Neuronal stem cell (in vitro differentiated cells): ENCODE measurements around the gene YBX2.

ENCODE experiments used
- DNase-seq: peaks from one replicate; pipeline ENCODE4 v3.0.0-alpha.2; 2013; ENCODE audit warnings: low spot score
- H2AFZ ChIP-seq: one replicate; pipeline ENCODE4 v1.6.1; 2013; ENCODE audit warnings: mild to moderate bottlenecking, low read length, inconsistent platforms
- H2AK5ac ChIP-seq: 2 replicates; pipeline ENCODE4 v1.6.1; 2013; ENCODE audit warnings: low read depth, mild to moderate bottlenecking, inconsistent platforms, low read length, moderate library complexity, mixed read lengths
- H2BK120ac ChIP-seq: 2 replicates; pipeline ENCODE4 v1.6.1; 2013; ENCODE audit warnings: low read depth, mild to moderate bottlenecking, inconsistent platforms, low read length, moderate library complexity, mixed read lengths
- H2BK12ac ChIP-seq: one replicate; pipeline ENCODE4 v1.6.1; 2013; ENCODE audit warnings: low read length, inconsistent platforms
- H2BK15ac ChIP-seq: 2 replicates; pipeline ENCODE4 v1.6.1; 2013; ENCODE audit warnings: mild to moderate bottlenecking, low read length, inconsistent platforms, mixed read lengths
- H2BK5ac ChIP-seq: one replicate; pipeline ENCODE4 v1.6.1; 2013; ENCODE audit warnings: inconsistent platforms, mild to moderate bottlenecking, low read length, moderate library complexity
- H3K14ac ChIP-seq: one replicate; pipeline ENCODE4 v1.6.1; 2013; ENCODE audit warnings: low read length, inconsistent platforms
- H3K18ac ChIP-seq: 2 replicates; pipeline ENCODE4 v1.6.1; 2013; ENCODE audit warnings: low read length, inconsistent platforms
- H3K23ac ChIP-seq: 2 replicates; pipeline ENCODE4 v1.6.1; 2013; ENCODE audit warnings: low read depth, mild to moderate bottlenecking, mixed read lengths, low read length, inconsistent platforms; ENCODE audit not compliant: poor library complexity
- H3K27ac ChIP-seq: replicated peaks from 3 replicates; pipeline ENCODE4 v1.5.1; 2013; ENCODE audit warnings: low read length, inconsistent platforms
- H3K27me3 ChIP-seq, 3 experiments: 2 replicates each; pipeline ENCODE4 v1.6.1; 2013; ENCODE audit warnings: low read length in 3 of 3, mild to moderate bottlenecking in 2 of 3, inconsistent platforms in 1 of 3, low read depth in 1 of 3, mixed read lengths in 1 of 3, moderate library complexity in 1 of 3; ENCODE audit not compliant: control insufficient read depth in 3 of 3, insufficient read depth in 3 of 3
- H3K36me3 ChIP-seq, 2 donors: replicated peaks in 1 of 2; 2 replicates each; pipeline ENCODE4 v1.6.1; 2013; ENCODE audit warnings: low read length in 2 of 2; ENCODE audit not compliant: control insufficient read depth in 2 of 2, insufficient read depth in 2 of 2
- H3K4ac ChIP-seq: 2 replicates; pipeline ENCODE4 v1.6.1; 2013; ENCODE audit warnings: inconsistent platforms, mild to moderate bottlenecking, low read length, moderate library complexity
- H3K4me1 ChIP-seq, 2 donors: 1 replicate in 1 of 2; 2 replicates in 1 of 2; pipeline ENCODE4 v1.6.1; 2013; ENCODE audit warnings: low read length in 2 of 2, low read depth in 1 of 2; ENCODE audit not compliant: control insufficient read depth in 2 of 2, insufficient read depth in 1 of 2
- H3K4me2 ChIP-seq: one replicate; pipeline ENCODE4 v1.6.1; 2013; ENCODE audit warnings: mild to moderate bottlenecking, low read length, inconsistent platforms; ENCODE audit not compliant: insufficient read depth, poor library complexity, severe bottlenecking
- H3K4me3 ChIP-seq, 2 donors: 2 replicates each; pipeline ENCODE4 v1.5.1; 2013; ENCODE audit warnings: low read length in 2 of 2, mild to moderate bottlenecking in 2 of 2, inconsistent platforms in 1 of 2, moderate library complexity in 1 of 2
- H3K79me1 ChIP-seq: one replicate; pipeline ENCODE4 v1.6.1; 2013; ENCODE audit warnings: low read depth, mild to moderate bottlenecking, inconsistent platforms, low read length, moderate library complexity
- H3K9ac ChIP-seq: one replicate; pipeline ENCODE4 v1.6.1; 2013; ENCODE audit warnings: mild to moderate bottlenecking, low read depth, low read length, inconsistent platforms; ENCODE audit not compliant: poor library complexity
- H3K9me3 ChIP-seq, 2 donors: replicated peaks in 1 of 2; 2 replicates each; pipeline versions ENCODE3 to v1.6.1; 2013; ENCODE audit warnings: low read length in 2 of 2, mild to moderate bottlenecking in 2 of 2, inconsistent platforms in 1 of 2, low read depth in 1 of 2, mixed read lengths in 1 of 2, moderate library complexity in 1 of 2; ENCODE audit not compliant: control insufficient read depth in 2 of 2, insufficient read depth in 1 of 2
- H4K8ac ChIP-seq: one replicate; pipeline ENCODE4 v1.6.1; 2013; ENCODE audit warnings: low read depth, mild to moderate bottlenecking, inconsistent platforms, low read length, moderate library complexity
- H4K91ac ChIP-seq: one replicate; pipeline ENCODE4 v1.6.1; 2013; ENCODE audit warnings: low read length, low read depth, mild to moderate bottlenecking, inconsistent platforms; ENCODE audit not compliant: poor library complexity
- WGBS, 2 donors: extraction: QIAGEN DNeasy Blood & Tissue Kit; methylation state at CpG; one replicate each; pipeline ENCODE4 v1.1.7; 2013; ENCODE audit warnings: missing lambda C conversion rate in 2 of 2, mixed read lengths in 1 of 2; ENCODE audit not compliant: insufficient read length in 2 of 2, insufficient replicate concordance in 1 of 2; ENCODE audit errors: extremely low coverage in 2 of 2; 5-methylcytosine and 5-hydroxymethylcytosine counted together

YBX2 gene

GRCh38 chr17:7329374-7329996, 35.0 kb upstream of the YBX2 start:
- Histone ChIP-seq H3K4me2 (peak overlapping the region; percentile 87), H3K79me1 (peaks cover 14% of the 10 kb centered on the region), H3K27me3 (no peaks in the 10 kb centered on the region), H3K18ac (peak overlapping the region; percentile 95), H2AFZ (peak overlapping the region; percentile 86), H3K27ac (peak overlapping the region; percentile 94), H3K4me3 (peak overlapping the region; percentile 96 to 99), H2BK12ac (no peak overlapping the region), H2BK120ac (no peak overlapping the region), H3K9me3 (no peaks in the 10 kb centered on the region), H3K4ac (no peak overlapping the region), H2AK5ac (no peak overlapping the region), H3K23ac (peak overlapping the region; percentile 100), H3K14ac (no peak overlapping the region), H2BK15ac (no peak overlapping the region), H4K91ac (no peak overlapping the region), H2BK5ac (peak overlapping the region; percentile 85), H3K4me1 (peaks cover 13 to 15% of the 10 kb centered on the region in 2 donors), H3K9ac (peak overlapping the region; percentile 97), H4K8ac (no peak overlapping the region), H3K36me3 (peaks cover 15 to 27% of the 10 kb centered on the region in 2 donors)
- DNase-seq, result peak; percentile 99
- WGBS, 2 donors, result no CpG with 5 or more reads among the region's 43 CpGs

DNA sequence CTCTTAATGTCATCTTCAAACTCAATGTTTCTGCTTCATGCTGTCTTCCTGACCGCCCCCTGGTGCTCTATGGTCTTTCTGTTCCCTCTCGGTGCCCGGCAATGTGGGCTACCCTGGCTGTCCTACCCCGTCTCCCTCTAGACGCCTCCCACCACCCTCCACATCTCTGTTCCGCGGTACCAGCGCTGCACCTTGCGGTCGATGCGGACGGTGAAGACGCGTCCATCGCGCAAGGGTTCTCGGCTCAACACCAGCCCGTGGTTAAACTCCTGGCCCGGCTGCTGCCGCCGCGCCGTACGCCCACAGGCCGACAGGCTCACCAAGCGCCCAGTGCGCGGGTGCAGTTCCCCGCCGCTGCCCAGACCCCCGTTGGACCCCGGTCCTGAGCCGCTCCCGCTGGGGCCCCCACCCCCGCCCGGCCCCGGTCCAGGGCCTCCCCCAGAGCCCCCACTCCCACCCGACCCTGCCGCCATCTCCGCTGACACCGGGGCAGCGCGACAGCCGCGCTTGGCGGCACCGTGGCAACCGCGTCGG, 34.5 kb upstream of the YBX2 start, which contains the start of gene NEURL4:
Gene NEURL4, minus strand, starts transcription at position 496 of the 534 bp plus-strand sequence. Its CDS starts 23 bp downstream, at position 473.
- H2AFZ ChIP-seq, result peak within 1 kb of the TSS; percentile 86
- peaks cover 13 to 15% of the 10 kb centered on the region in 2 donors for H3K4me1 ChIP-seq
- H4K91ac ChIP-seq, result no peak within 1 kb of the TSS
- WGBS, 2 donors, result no CpG with 5 or more reads among the region's 50 CpGs
- peak within 1 kb of the TSS; percentile 100 for H3K14ac ChIP-seq
- peak within 1 kb of the TSS; percentile 59 for H4K8ac ChIP-seq
- no peaks in the 10 kb centered on the region for H3K9me3 ChIP-seq
- H2BK120ac ChIP-seq, result peak within 1 kb of the TSS; percentile 63
- H3K18ac ChIP-seq, result peak within 1 kb of the TSS; percentile 96
- peak within 1 kb of the TSS; percentile 87 for H3K4me2 ChIP-seq
- peak within 1 kb of the TSS; percentile 46 for H2BK15ac ChIP-seq
- H3K4ac ChIP-seq, result peak within 1 kb of the TSS; percentile 27
- peak within 1 kb of the TSS; percentile 94 for H3K27ac ChIP-seq
- peak within 1 kb of the TSS; percentile 96 to 99 for H3K4me3 ChIP-seq
- H2AK5ac ChIP-seq, result peak within 1 kb of the TSS; percentile 74
- peak within 1 kb of the TSS; percentile 100 for H3K9ac ChIP-seq
- no peak within 1 kb of the TSS for H2BK12ac ChIP-seq
- no peaks in the 10 kb centered on the region for H3K27me3 ChIP-seq
- peak within 1 kb of the TSS; percentile 85 for H2BK5ac ChIP-seq
- peaks cover 14% of the 10 kb centered on the region for H3K79me1 ChIP-seq
- H3K36me3 ChIP-seq, result peaks cover 20 to 33% of the 10 kb centered on the region in 2 donors
- peak within 1 kb of the TSS; percentile 100 for H3K23ac ChIP-seq
- DNase-seq, result no peak

DNA sequence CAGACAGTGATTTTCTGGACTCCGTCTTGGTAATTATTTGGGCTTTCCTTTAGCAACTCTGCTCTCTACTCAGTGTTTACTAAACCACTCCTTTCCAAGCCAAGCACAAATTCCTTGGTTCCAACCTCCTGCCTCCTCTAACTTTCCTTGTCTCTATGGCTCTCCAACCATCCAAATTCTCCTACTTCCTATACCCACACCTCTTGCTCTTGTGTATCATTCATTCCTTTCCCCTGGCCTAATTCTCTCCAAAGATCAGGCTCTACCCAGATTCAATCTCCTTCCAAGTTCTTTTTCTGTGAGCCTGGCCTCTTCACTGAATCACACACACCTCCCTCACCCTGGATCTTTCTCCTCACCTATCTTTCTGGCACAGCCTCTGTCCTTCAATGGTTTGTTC, 33.6 kb upstream of the YBX2 start:
- no CpG with 5 or more reads among the region's 1 CpG for WGBS, 2 donors

GRCh38 chr17:7327501-7327900, 33.1 kb upstream of the YBX2 start:
- Histone ChIP-seq H2BK12ac (no peak overlapping the region), H4K91ac (no peak overlapping the region), H2BK5ac (no peak overlapping the region), H3K23ac (no peak overlapping the region), H3K9me3 (no peaks in the 10 kb centered on the region), H3K4me3 (peak overlapping the region in 1 of 2 donors; percentile 4), H3K27ac (no peak overlapping the region), H3K18ac (no peak overlapping the region), H3K27me3 (no peaks in the 10 kb centered on the region), H2BK15ac (no peak overlapping the region), H3K4ac (peak overlapping the region; percentile 15), H2AFZ (no peak overlapping the region), H3K36me3 (peaks cover 34 to 47% of the 10 kb centered on the region in 2 donors), H2AK5ac (no peak overlapping the region), H4K8ac (no peak overlapping the region), H2BK120ac (no peak overlapping the region), H3K4me2 (no peak overlapping the region), H3K79me1 (peaks cover 18% of the 10 kb centered on the region), H3K4me1 (peaks cover 13 to 15% of the 10 kb centered on the region in 2 donors), H3K9ac (no peak overlapping the region), H3K14ac (no peak overlapping the region)
- DNase-seq, result no peak
- WGBS, 2 donors, result no CpG with 5 or more reads among the region's 17 CpGs

More for the DNA sequence above, 33.6 kb upstream of the YBX2 start:
- H3K23ac ChIP-seq, result no peak overlapping the region
- peaks cover 18% of the 10 kb centered on the region for H3K79me1 ChIP-seq
- no peak overlapping the region for H2BK5ac ChIP-seq
- no peak overlapping the region for H2BK120ac ChIP-seq
- H3K9ac ChIP-seq, result no peak overlapping the region
- no peak overlapping the region for H3K14ac ChIP-seq
- H2BK12ac ChIP-seq, result no peak overlapping the region
- no peak overlapping the region for H4K91ac ChIP-seq
- H3K4me3 ChIP-seq, result peak overlapping the region in 1 of 2 donors; percentile 96
- DNase-seq, result no peak
- no peak overlapping the region for H3K4ac ChIP-seq
- H4K8ac ChIP-seq, result no peak overlapping the region
- no peak overlapping the region for H3K27ac ChIP-seq
- no peak overlapping the region for H2AFZ ChIP-seq
- H3K4me2 ChIP-seq, result peak overlapping the region; percentile 77
- peaks cover 29 to 42% of the 10 kb centered on the region in 2 donors for H3K36me3 ChIP-seq
- no peak overlapping the region for H2AK5ac ChIP-seq
- H3K18ac ChIP-seq, result no peak overlapping the region
- no peak overlapping the region for H2BK15ac ChIP-seq
- no peaks in the 10 kb centered on the region for H3K9me3 ChIP-seq
- peaks cover 13 to 15% of the 10 kb centered on the region in 2 donors for H3K4me1 ChIP-seq
- H3K27me3 ChIP-seq, result no peaks in the 10 kb centered on the region
